Measurements from ENCODE around the gene FXYD6. TPM values are rescaled to one million over a fixed set of nuclear protein-coding genes. Genes with fewer than 3 reads are reported as not detected.

FXYD6 gene
- total RNA-seq, 1 donor from 2014 or later = 113 TPM

- Mint-ChIP-seq H3K27me3 (ENCODE audit: low read depth) (no peaks in the 10 kb centered on the region), H3K27ac (ENCODE audit: unreplicated experiment) (no peak overlapping the region), H3K4me3 (no peak overlapping the region), H3K36me3 (ENCODE audit: low read depth) (peaks cover 6% of the 10 kb centered on the region), H3K9me3 (no peaks in the 10 kb centered on the region), H3K4me1 (peaks cover 24% of the 10 kb centered on the region)
- TF ChIP-seq CTCF (conservative IDR thresholded peaks at IDR 0.05) = no peak
- no peak for DNase-seq (ENCODE audit: low read depth, low spot score)
Measured at GRCh38 chr11:117860139-117860538, 16.3 kb downstream of the FXYD6 start.

GRCh38 chr11:117859488-117860112, 16.9 kb downstream of the FXYD6 start:
- DNase-seq (ENCODE audit: low read depth, low spot score) = no peak
- no peak overlapping the region for H3K27ac Mint-ChIP-seq (ENCODE audit: unreplicated experiment)
- H3K4me1 Mint-ChIP-seq = peaks cover 29% of the 10 kb centered on the region
- H3K9me3 Mint-ChIP-seq = peaks cover under 1% of the 10 kb centered on the region
- H3K36me3 Mint-ChIP-seq (ENCODE audit: low read depth) = peaks cover 8% of the 10 kb centered on the region
- H3K27me3 Mint-ChIP-seq (ENCODE audit: low read depth) = no peaks in the 10 kb centered on the region
- no peak for TF ChIP-seq CTCF (conservative IDR thresholded peaks at IDR 0.05)
- H3K4me3 Mint-ChIP-seq = no peak overlapping the region

DNA sequence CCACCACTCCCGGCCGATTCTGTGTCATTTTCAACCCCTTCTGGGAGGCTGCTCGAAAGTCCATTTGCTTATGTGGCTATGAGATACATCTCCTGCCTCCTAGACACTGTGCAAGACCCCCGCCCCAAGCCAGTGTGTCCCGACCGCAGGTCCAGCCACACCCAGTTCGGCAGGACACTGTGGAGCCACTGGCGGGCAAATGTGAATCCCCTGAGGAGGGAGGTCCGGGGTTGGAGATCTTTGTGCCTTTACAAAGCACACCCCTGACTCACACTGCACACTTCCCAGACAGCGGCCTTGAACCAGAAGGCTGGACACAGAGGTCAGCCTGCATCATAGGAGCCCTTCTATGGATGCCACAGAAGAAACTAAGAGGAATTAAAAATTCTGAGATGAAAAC, 17.4 kb downstream of the FXYD6 start:
- Mint-ChIP-seq H3K27ac (ENCODE audit: unreplicated experiment) (no peak overlapping the region), H3K36me3 (ENCODE audit: low read depth) (peaks cover 11% of the 10 kb centered on the region), H3K4me1 (peaks cover 33% of the 10 kb centered on the region), H3K9me3 (peaks cover 4% of the 10 kb centered on the region), H3K4me3 (no peak overlapping the region), H3K27me3 (ENCODE audit: low read depth) (no peaks in the 10 kb centered on the region)
- DNase-seq (ENCODE audit: low read depth, low spot score) = no peak
- TF ChIP-seq CTCF (conservative IDR thresholded peaks at IDR 0.05) = no peak

GRCh38 chr11:117857734-117858414, 18.6 kb downstream of the FXYD6 start:
- Mint-ChIP-seq H3K9me3 (peaks cover 12% of the 10 kb centered on the region), H3K27ac (ENCODE audit: unreplicated experiment) (no peak overlapping the region), H3K4me3 (no peak overlapping the region), H3K36me3 (ENCODE audit: low read depth) (peaks cover 19% of the 10 kb centered on the region), H3K4me1 (peaks cover 32% of the 10 kb centered on the region), H3K27me3 (ENCODE audit: low read depth) (no peaks in the 10 kb centered on the region)
- DNase-seq (ENCODE audit: low read depth, low spot score) = no peak
- TF ChIP-seq CTCF (conservative IDR thresholded peaks at IDR 0.05) = no peak

GRCh38 chr11:117855912-117856651, 20.4 kb downstream of the FXYD6 start:
- Mint-ChIP-seq H3K4me3 (no peak overlapping the region), H3K27me3 (ENCODE audit: low read depth) (no peaks in the 10 kb centered on the region), H3K4me1 (peaks cover 19% of the 10 kb centered on the region), H3K27ac (ENCODE audit: unreplicated experiment) (no peak overlapping the region), H3K9me3 (peaks cover 22% of the 10 kb centered on the region), H3K36me3 (ENCODE audit: low read depth) (peaks cover 34% of the 10 kb centered on the region)
- no peak for TF ChIP-seq CTCF (conservative IDR thresholded peaks at IDR 0.05)
- no peak for DNase-seq (ENCODE audit: low read depth, low spot score)
